Measurements from ENCODE around the gene PTGDR2.

DNA sequence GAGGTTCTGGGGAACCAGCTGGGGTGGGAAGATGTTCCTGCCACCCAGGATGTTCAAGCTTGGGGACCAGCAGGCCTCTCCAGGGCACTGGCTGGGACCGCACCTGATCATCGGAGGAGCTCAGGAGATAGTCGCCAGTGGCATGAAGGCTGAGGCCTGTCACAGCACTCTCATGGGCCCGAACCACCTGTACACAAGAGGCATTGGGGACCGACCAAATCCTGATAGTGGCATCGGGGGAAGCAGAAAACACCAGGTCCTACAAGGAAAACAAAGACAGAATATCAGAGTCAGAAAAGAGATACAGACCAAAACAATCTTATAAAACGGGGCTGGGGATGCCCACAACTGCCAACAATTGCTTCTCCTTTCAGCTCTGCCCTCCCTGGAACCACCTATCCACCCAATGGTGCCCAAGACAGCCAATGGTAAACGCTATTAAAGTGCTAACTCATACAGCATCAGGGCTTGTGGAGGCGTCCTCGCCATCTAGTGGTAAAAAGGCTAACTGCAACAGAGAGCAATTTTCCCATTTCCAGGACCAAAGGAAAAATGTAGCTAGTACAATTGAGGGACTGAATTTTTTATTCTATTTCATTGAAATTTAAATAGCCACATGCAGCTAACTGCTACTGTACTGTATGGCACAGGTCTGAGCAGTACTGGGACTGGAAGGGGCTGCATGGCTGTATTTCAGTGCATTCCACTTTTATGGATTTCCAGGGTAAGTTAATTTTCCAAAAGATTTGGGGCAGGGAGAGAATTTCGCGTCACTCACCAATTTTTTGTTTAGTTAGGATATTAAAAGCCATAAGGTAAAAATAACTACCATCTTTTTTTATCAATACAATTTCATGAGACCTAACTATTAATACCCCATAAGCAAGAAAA, 43.5 kb upstream of the PTGDR2 start:
- no peak for TF ChIP-seq POLR2A (IDR thresholded peaks at IDR 0.05; ENCODE audit: low read length)
- TF ChIP-seq GATA1 (IDR thresholded peaks at IDR 0.05; ENCODE audit: low read depth, low read length) = no peak
